H1 (cell line): ENCODE results near the gene KRT76. TPM values are rescaled to one million over a fixed set of nuclear protein-coding genes. Genes with fewer than 3 reads are reported as not detected.

Source experiments
- CTCF ChIA-PET: fragments of 300-600 bp; sonication (Branson Sonifier 250); formaldehyde crosslinking; loops from one replicate; lab custom pipeline; 2021; ENCODE audit not compliant: partially characterized antibody; lab: Charles Lee
- POLR2A ChIA-PET: fragments of 300-600 bp; sonication (Branson Sonifier 250); formaldehyde crosslinking; loops from one replicate; lab custom pipeline; 2021; ENCODE audit warnings: inconsistent platforms; ENCODE audit not compliant: partially characterized antibody; lab: Charles Lee
- DNase-seq, 2 experiments: peaks; one replicate each; pipeline versions ENCODE4 v3.0.0 to v3.0.0-alpha.2; 2010 to 2022; ENCODE audit warnings: low spot score in 2 of 2, low read depth in 1 of 2, mixed read lengths in 1 of 2
- FAIRE-seq: peaks from 2 replicates; lab custom pipeline; 2011; peaks lifted over from hg19 to GRCh38; lab: Jason Lieb, UNC
- H2AFZ ChIP-seq: 2 replicates; pipeline ENCODE4 v1.8.1; 2012; ENCODE audit warnings: low read length, inconsistent platforms
- H2AK5ac ChIP-seq: 2 replicates; pipeline ENCODE4 v1.6.1; 2013; ENCODE audit warnings: low read depth, low read length
- H2BK120ac ChIP-seq: replicated peaks from 2 replicates; pipeline ENCODE3; 2013; ENCODE audit warnings: low read depth, low read length, inconsistent platforms
- H2BK12ac ChIP-seq: 2 replicates; pipeline ENCODE4 v1.6.1; 2013; ENCODE audit warnings: low read depth, low read length
- H2BK15ac ChIP-seq: 2 replicates; pipeline ENCODE4 v1.6.1; 2013; ENCODE audit warnings: low read length
- H2BK20ac ChIP-seq: 2 replicates; pipeline ENCODE4 v1.6.1; 2013; ENCODE audit warnings: low read length
- H2BK5ac ChIP-seq: 2 replicates; pipeline ENCODE4 v1.6.1; 2013; ENCODE audit warnings: low read depth, low read length
- H3K14ac ChIP-seq: 2 replicates; pipeline ENCODE4 v1.6.1; 2013; ENCODE audit warnings: inconsistent platforms; ENCODE audit not compliant: insufficient read length
- H3K18ac ChIP-seq: 2 replicates; pipeline ENCODE4 v1.6.1; 2013; ENCODE audit warnings: low read length; ENCODE audit errors: extremely low read depth
- H3K23ac ChIP-seq: 2 replicates; pipeline ENCODE4 v1.6.1; 2013; ENCODE audit warnings: inconsistent platforms; ENCODE audit not compliant: insufficient read length
- H3K23me2 ChIP-seq: 2 replicates; pipeline ENCODE4 v1.6.1; 2013; ENCODE audit warnings: low read depth, low read length
- H3K27ac ChIP-seq: 2 replicates; pipeline ENCODE4 v1.6.1; 2011; ENCODE audit warnings: low read depth, low read length, inconsistent platforms
- H3K27me3 ChIP-seq, 4 experiments: replicated peaks in 1 of 4; 1 replicate in 1 of 4; 2 replicates in 3 of 4; pipeline versions ENCODE4 v1.6.1 to v1.8.1; 2011 to 2013; ENCODE audit warnings: low read length in 3 of 4, mild to moderate bottlenecking in 3 of 4, inconsistent platforms in 2 of 4, mixed read lengths in 2 of 4, moderate library complexity in 1 of 4; ENCODE audit not compliant: control insufficient read depth in 3 of 4, insufficient read depth in 3 of 4; ENCODE audit errors: extremely low read depth in 1 of 4
- H3K36me3 ChIP-seq, 4 experiments: 2 replicates each; pipeline versions ENCODE4 v1.6.1 to v1.8.1; 2011 to 2013; ENCODE audit warnings: mild to moderate bottlenecking in 4 of 4, low read length in 3 of 4, moderate library complexity in 2 of 4, control low read depth in 1 of 4, inconsistent platforms in 1 of 4; ENCODE audit not compliant: insufficient read depth in 4 of 4, control insufficient read depth in 2 of 4
- H3K4ac ChIP-seq: replicated peaks from 2 replicates; pipeline ENCODE3; 2013; ENCODE audit warnings: low read length, low read depth, mixed read lengths, inconsistent platforms; ENCODE audit not compliant: insufficient read length
- H3K4me1 ChIP-seq, 4 experiments: replicated peaks in 1 of 4; 1 replicate in 1 of 4; 2 replicates in 3 of 4; pipeline versions ENCODE4 v1.6.1 to v1.8.1; 2011 to 2013; ENCODE audit warnings: low read length in 3 of 4, inconsistent platforms in 2 of 4, mixed read lengths in 1 of 4; ENCODE audit not compliant: insufficient read depth in 4 of 4, control insufficient read depth in 3 of 4
- H3K4me2 ChIP-seq, 2 experiments: 2 replicates each; pipeline versions ENCODE4 v1.6.1 to v1.8.1; 2011 to 2013; ENCODE audit warnings: low read depth in 2 of 2, low read length in 2 of 2, control low read depth in 1 of 2, inconsistent platforms in 1 of 2, mild to moderate bottlenecking in 1 of 2; ENCODE audit not compliant: insufficient read depth in 1 of 2
- H3K4me3 ChIP-seq, 4 experiments: fragments of 200-600, 300-600 bp in 1 of 4; sonication (generic), shearing (Covaris generic), sonication (Bioruptor Twin) in 1 of 4; 2 replicates each; pipeline versions ENCODE4 v1.5.1 to v1.8.1; 2011 to 2016; ENCODE audit warnings: low read length in 4 of 4, low read depth in 3 of 4, control low read depth in 2 of 4, inconsistent platforms in 2 of 4, mild to moderate bottlenecking in 2 of 4, mixed read lengths in 1 of 4, moderate library complexity in 1 of 4; ENCODE audit not compliant: insufficient read depth in 2 of 4; ENCODE audit errors: extremely low read depth in 1 of 4
- H3K56ac ChIP-seq: replicated peaks from 2 replicates; pipeline ENCODE3; 2013; ENCODE audit warnings: low read depth, mild to moderate bottlenecking, mixed read lengths, low read length, inconsistent platforms; ENCODE audit not compliant: insufficient read length
- H3K79me1 ChIP-seq: 2 replicates; pipeline ENCODE4 v1.6.1; 2013; ENCODE audit warnings: low read depth, low read length, control low read depth
- H3K79me2 ChIP-seq, 2 experiments: 2 replicates each; pipeline versions ENCODE4 v1.6.1 to v1.8.1; 2012 to 2013; ENCODE audit warnings: low read length in 2 of 2, mild to moderate bottlenecking in 2 of 2, inconsistent platforms in 1 of 2; ENCODE audit not compliant: insufficient read depth in 2 of 2, control insufficient read depth in 1 of 2
- H3K9ac ChIP-seq, 4 experiments: replicated peaks in 1 of 4; 1 replicate in 1 of 4; 2 replicates in 3 of 4; pipeline versions ENCODE4 v1.6.1 to v1.8.1; 2011 to 2013; ENCODE audit warnings: low read depth in 3 of 4, low read length in 3 of 4, control low read depth in 2 of 4, mild to moderate bottlenecking in 2 of 4, moderate library complexity in 2 of 4, inconsistent platforms in 1 of 4; ENCODE audit errors: extremely low read depth in 1 of 4
- H3K9me3 ChIP-seq, 2 experiments: 2 replicates each; pipeline versions ENCODE4 v1.6.1 to v1.8.1; 2012 to 2013; ENCODE audit warnings: mild to moderate bottlenecking in 2 of 2, moderate library complexity in 2 of 2, control low read depth in 1 of 2, inconsistent platforms in 1 of 2, low read depth in 1 of 2, low read length in 1 of 2, mixed read lengths in 1 of 2; ENCODE audit not compliant: insufficient read depth in 2 of 2
- H4K20me1 ChIP-seq, 2 experiments: replicated peaks in 1 of 2; 2 replicates each; pipeline versions ENCODE3 to v1.8.1; 2011 to 2013; ENCODE audit warnings: inconsistent platforms in 2 of 2, low read length in 2 of 2, mild to moderate bottlenecking in 1 of 2; ENCODE audit not compliant: insufficient read depth in 2 of 2, control insufficient read depth in 1 of 2
- H4K5ac ChIP-seq: 2 replicates; pipeline ENCODE4 v1.6.1; 2013; ENCODE audit warnings: low read length, low read depth, mixed read lengths, inconsistent platforms; ENCODE audit not compliant: insufficient read length
- H4K8ac ChIP-seq: 2 replicates; pipeline ENCODE4 v1.8.0; 2013; ENCODE audit warnings: mild to moderate bottlenecking, moderate library complexity, low read length, inconsistent platforms; ENCODE audit not compliant: insufficient read depth; ENCODE audit errors: extremely low read depth
- H4K91ac ChIP-seq: replicated peaks from 2 replicates; pipeline ENCODE3; 2013; ENCODE audit warnings: low read length, mixed read lengths, inconsistent platforms; ENCODE audit not compliant: insufficient read length
- BRCA1 ChIP-seq: IDR thresholded peaks from 2 replicates; pipeline ENCODE4 v1.6.1; 2012; ENCODE audit warnings: low read depth, low read length, improper control_type of control experiment
- CBX8 ChIP-seq: fragments of 300-800, 300-1000 bp; sonication (generic); IDR thresholded peaks from 2 replicates; pipeline ENCODE4 v1.7.1; 2016; ENCODE audit warnings: low read depth, low read length, borderline replicate concordance
- CTCF ChIP-seq, 3 experiments: IDR thresholded peaks; 1 replicate in 2 of 3; 2 replicates in 1 of 3; pipeline versions ENCODE4 v1.5.1 to v1.6.1; 2011; ENCODE audit warnings: low read length in 3 of 3, mild to moderate bottlenecking in 3 of 3, inconsistent platforms in 2 of 3, low read depth in 1 of 3, moderate library complexity in 1 of 3; ENCODE audit not compliant: insufficient read depth in 1 of 3; ENCODE audit errors: control extremely low read depth in 1 of 3
- ZNF274 ChIP-seq: IDR thresholded peaks from 2 replicates; pipeline ENCODE4 v1.7.0; 2012; ENCODE audit warnings: low read length, borderline replicate concordance; ENCODE audit errors: extremely low read depth
- WGBS, 2 experiments: shearing (Covaris generic) in 1 of 2; methylation state at CpG; one replicate each; pipeline versions ENCODE4 v1.1.6 to v1.1.7; 2013 to 2015; ENCODE audit warnings: low lambda C conversion rate in 2 of 2, mixed read lengths in 2 of 2, inconsistent platforms in 1 of 2, low coverage in 1 of 2, missing lambda C conversion rate in 1 of 2; ENCODE audit not compliant: insufficient replicate concordance in 2 of 2, insufficient coverage in 1 of 2, insufficient read length in 1 of 2; ENCODE audit errors: extremely low coverage in 1 of 2, missing lambda C conversion rate in 1 of 2; 5-methylcytosine and 5-hydroxymethylcytosine counted together
- polyA plus RNA-seq, 7 experiments: library from polyadenylated mRNA; depleted of rRNA in 3 of 7; stranded (reverse) in 5 of 7; unstranded in 2 of 7; fragments of >200 nt in 5 of 7; fragments of 200-250 nt in 2 of 7; gene quantifications; 1 replicate in 5 of 7; 2 replicates in 1 of 7; 4 replicates in 1 of 7; pipeline versions ENCODE4 v1.2.1 to v1.2.3, GENCODE V29; 2011 to 2013; ENCODE audit warnings: missing spikeins in 2 of 7, mixed read lengths in 2 of 7
- total RNA-seq: library from RNA; stranded (reverse); fragmentation: NEBNext Ultra II Directional; extraction: Animal tissue kit (Norgen Biotek cat#: 25700); gene quantifications from 2 replicates; pipeline ENCODE4 v1.2.1, GENCODE V29; 2021

KRT76 gene
- total and polyA plus RNA-seq, 2 of the 8 experiments (the other 6 are each of a cell fraction or from before 2014, with no cell fraction given) = not detected

GRCh38 chr12:52807544-52808470 lies 30.7 kb upstream of the KRT76 start:
- Histone ChIP-seq H3K27me3 (no peaks in the 10 kb centered on the region), H2AK5ac (no peak overlapping the region), H4K20me1 (no peaks in the 10 kb centered on the region), H4K91ac (no peak overlapping the region), H3K79me1 (no peaks in the 10 kb centered on the region), H3K56ac (no peak overlapping the region), H3K79me2 (no peaks in the 10 kb centered on the region), H2BK5ac (no peak overlapping the region), H3K4me3 (no peak overlapping the region), H4K5ac (no peak overlapping the region), H3K4me2 (no peak overlapping the region), H3K23ac (no peak overlapping the region), H3K4ac (no peak overlapping the region), H2BK15ac (no peak overlapping the region), H3K36me3 (no peaks in the 10 kb centered on the region), H3K27ac (no peak overlapping the region), H3K18ac (no peak overlapping the region), H4K8ac (no peak overlapping the region; the same call in 1 of the 2 replicates), H3K23me2 (peaks cover 2% of the 10 kb centered on the region; the same call in 1 of the 2 replicates), H2BK20ac (no peak overlapping the region), H3K9ac (no peak overlapping the region), H2BK12ac (no peak overlapping the region), H3K14ac (no peak overlapping the region), H2BK120ac (no peak overlapping the region), H3K9me3 (no peaks in the 10 kb centered on the region), H3K4me1 (peaks cover 3 to 6% (median 4%) of the 10 kb centered on the region in 4 experiments), H2AFZ (no peak overlapping the region)
- no peak for FAIRE-seq
- POLR2A ChIA-PET = interaction anchor here (0.6 kb wide), 2 partner anchors 172 to 179 kb away, joined by 3 read pairs; no protein-coding TSS in a partner anchor
- CTCF ChIA-PET = interaction anchor here (0.6 to 3.0 kb wide), 14 partner anchors 9 to 684 kb away, joined by 3 to 11 read pairs (median 4); no protein-coding TSS in a partner anchor
- no peak for DNase-seq
- TF ChIP-seq CTCF (IDR thresholded peaks at IDR 0.05; ENCODE audit: control extremely low read depth in 1 of 3, insufficient read depth in 1 of 3, low read depth in 1 of 3, low read length in 3 of 3) (peak in 1 of 3 experiments; percentile 22; a peak in 1 of 4 replicates), CBX8 (no peak), BRCA1 (no peak), ZNF274 (no peak)
- WGBS, 2 experiments = 87% methylated on average over 16 of the region's 16 CpGs; no CpG with 5 or more reads in 1 of the 2 experiments
